Fibroblast of peridontal ligament (primary cell): ENCODE measurements around the gene PHLDA3.

Experiments
- DNase-seq: peaks from one replicate; pipeline ENCODE4 v3.0.0-alpha.2; 2010; ENCODE audit errors: extremely low read depth

The PHLDA3 gene

DNA sequence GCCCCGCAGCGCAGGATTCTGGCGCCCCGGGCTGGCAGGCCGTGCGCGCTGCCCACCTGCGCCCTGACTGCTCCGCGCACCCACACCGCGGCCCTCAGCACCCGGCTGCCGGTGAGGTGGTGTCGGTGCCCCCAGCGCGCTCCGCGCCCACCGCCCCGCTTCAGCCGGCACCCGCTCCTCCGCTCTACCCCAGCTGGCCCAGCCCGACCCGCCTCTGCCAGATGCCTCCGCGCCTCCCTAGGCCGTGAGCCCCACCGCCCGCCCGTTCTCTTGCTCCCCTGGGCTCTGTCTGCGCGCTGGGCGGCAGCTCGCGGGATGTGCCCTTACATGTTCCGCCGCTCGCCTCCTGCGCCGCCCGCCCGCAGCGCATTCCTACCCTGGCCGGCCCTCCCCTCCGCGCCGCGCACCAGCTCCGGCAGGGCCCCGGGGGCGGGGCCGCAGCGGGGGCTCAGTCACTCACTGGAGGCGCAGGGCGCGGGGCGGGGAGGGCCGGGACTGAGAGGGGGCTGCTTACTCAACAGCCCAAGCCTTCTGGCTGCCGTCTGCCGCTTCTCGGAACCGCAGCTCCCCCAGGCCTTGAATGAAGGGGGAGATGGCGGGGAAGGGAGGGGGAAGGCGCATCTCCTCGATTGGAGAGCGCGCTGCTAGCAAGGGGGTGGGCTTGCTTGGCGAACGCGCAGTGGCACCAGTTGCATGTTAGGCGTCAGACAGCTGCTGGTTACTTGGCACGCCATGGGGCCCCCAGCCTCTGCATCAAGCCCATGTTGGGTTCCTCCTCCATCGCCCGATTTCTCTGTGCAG lies at the start of gene PHLDA3:
Gene PHLDA3 (minus strand): TSS at position 345 of the 801 bp plus-strand sequence. CDS start 402 bp downstream, outside the sequence.
- peak; percentile 93 for DNase-seq

DNA sequence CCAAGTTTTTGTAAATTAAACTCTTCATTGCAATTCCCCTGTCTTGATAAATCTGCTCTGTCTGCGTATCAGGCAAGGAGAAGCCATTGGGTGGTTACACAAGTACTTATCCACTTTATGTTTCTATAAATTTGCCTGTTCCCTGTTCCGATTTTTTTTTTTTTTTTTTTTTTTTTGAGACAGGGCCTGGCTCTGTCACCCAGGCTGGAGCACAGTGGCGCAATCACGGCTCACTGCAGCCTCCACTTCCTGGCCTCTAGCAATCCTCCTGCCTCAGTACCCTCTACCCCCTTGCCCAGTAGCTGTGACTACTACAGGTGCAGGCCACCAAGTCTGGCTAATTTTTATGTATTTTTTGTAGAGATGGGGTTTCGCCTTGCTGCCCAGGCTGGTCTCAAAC lies 49.1 kb upstream of the PHLDA3 start:
- no peak for DNase-seq

DNA sequence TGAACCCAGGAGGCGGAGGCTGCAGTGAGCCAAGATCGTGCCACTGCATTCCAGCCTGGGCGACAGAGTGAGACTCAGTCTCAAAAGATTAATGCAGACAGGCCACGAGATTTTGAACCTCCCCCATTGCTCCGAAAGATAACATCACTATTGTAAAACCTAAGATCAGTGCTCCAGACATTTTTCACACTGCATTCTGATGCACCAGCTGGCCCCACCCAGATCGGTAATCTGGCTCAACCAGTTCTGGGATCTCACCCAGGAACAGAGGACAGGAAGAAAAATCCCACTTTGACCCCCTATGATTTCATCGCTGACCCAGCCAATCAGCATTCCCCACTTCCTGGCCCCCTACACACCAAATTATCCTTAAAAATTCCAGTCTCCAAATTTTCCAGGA lies 48.6 kb upstream of the PHLDA3 start:
- no peak for DNase-seq

DNA sequence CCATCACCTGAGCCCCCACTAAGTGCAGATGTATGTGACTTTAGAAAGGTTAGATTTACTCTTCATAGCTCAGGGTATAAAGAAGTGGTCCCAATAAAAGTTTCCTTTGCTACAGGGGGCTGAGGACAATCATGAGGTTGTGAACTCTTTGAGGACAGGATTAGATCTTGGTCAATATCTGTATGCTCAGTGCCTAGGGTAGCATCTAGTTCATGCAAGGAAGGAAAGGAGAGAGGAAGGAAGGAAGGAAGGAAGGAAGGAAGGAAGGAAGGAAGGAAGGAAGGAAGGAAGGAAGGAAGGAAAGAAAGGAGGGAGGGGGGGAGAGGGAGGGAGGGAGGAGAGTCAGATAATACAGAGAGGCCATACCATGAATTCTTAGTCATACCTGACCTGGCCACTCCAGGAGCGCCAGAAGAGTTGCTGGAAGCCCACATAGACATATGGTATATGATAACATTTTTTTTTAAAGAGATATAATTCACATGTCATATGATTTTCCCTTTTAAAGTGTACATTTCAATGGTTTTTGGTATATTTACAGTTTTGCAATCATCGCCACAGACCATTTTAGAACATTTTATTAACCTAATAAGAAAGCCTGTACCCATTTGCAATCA lies 47.6 kb upstream of the PHLDA3 start:
- no peak for DNase-seq

DNA sequence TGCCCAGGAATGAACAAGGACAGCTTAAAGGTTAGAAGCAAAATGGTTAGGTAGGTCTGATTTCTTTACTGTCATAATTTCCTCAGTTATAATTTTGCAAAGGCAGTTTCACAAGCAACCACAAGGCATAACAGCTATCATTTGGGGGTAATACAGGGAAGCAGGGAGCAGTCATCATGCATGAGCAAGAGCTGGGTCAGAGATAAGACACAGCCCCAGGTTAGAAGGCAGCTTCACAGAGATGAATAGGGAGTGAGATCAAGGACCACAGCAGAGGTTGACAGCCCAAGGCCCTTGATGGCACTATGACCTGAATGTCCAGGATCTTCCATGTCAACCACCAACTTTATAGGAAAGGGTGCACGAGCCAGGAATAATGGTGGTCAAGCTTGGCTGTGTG lies 46.9 kb upstream of the PHLDA3 start:
- DNase-seq = no peak

DNA sequence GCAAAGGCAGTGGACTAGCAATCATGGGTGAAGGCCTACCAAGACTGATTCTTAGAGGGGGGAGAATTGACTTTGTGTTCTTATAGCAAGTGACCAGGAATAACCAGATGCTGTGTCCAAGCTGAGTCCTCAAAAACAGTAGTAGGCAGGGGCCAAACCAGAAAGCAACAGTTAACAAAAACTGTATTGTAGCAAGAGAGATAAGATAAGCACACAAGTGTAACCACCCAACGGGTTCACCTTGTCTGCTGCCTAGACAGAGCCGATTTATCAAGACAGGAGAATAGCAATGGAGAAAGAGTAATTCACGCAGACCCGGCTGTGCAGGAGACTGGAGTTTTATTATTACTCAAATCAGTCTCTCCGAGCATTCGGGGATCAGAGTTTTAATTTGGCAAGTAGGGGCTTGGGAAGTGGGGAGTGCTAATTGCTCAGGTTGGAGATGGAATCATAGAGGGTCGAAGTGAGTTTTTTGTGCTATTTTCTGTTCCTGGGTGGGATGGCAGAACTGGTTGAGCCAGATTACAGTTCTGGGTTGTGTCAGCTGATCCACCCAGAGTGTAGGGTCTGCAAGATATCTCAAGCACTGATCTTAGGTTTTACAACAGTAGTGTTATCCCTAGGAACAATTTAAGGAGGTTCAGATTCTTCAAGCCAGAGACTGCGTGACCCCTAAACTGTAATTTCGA lies 46.2 kb upstream of the PHLDA3 start:
- no peak for DNase-seq

DNA sequence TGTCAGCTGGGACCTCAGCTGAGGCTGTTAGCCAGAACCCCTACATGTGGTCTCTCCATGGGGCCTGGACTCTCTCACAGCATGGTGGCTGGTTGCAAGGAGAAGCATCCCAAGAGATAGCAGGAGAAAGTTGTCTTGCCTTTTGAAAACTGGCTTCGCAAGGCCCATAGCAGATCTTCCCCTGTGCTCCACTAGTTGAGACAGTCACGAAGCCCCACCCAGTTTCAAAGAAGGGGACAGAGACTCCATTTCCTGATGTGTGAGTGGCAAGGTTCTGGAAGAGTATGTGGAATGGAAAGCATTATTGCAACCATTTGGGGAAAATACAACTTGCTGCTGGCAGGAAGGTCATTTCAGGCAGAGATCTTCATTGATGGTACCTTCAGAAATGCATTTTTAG lies 45.5 kb upstream of the PHLDA3 start:
- DNase-seq = no peak

DNA sequence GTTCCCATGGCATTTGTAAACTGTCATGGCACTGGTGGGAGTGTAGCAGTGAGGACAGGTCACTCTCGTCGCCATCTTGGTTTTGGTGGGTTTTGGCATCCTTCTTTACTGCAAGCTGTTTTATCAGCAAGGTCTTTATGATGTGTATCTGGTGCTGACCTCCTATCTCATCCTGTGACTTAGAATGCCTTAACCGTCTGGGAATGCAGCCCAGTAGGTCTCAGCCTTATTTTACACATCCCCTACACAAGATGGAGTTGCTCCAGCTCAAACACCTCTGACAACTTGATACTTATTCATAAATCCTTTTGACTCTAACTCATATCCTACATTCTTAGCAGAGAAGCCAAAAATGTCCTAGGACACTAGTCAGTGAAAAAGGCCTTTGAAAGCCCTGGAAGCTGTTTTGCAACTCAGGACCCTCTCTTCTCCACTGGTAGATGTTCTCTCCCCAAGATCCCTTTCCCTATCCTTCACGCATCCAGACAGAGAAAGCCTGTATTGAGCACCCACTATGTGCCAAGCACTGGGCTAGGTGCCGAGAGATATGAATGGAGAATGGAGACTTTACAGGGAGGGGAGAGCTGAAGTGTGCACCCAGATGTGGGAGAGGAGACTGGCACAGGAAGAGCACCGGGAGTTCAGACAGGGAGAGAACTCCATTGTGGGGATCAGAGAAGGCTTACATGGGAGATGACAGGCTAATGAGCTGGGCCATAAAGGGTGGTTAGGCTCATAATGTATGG lies 44.7 kb upstream of the PHLDA3 start:
- DNase-seq = no peak

DNA sequence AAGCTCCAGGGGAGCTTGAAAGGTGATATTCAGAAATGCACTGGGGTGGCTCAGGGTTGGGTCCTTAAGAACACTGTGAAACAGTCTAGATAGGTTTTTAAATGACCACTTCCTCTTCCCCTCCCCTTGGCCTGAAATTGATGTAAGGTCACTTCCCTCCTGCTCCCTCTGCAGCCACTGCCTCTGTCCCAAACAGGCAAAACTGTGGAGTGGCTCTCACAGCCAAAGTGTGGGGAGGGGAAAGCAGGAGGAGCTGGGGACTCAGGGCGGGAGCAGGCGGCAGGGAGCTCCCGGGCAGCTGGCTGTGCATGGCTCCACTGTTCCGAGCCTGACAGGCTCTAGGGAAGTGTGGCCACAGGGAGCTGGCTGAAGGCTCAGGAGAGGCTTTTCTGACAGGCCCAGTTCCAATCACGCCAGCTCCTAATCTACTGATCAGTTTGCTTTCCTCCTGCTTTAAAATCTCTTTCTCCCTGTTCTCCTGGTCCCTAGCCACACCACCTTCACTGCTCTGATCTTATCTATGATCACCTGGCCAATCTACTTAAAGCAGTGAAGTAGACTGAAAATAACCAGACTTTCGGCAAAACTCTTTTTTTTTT lies 43.1 kb upstream of the PHLDA3 start:
- DNase-seq = no peak

DNA sequence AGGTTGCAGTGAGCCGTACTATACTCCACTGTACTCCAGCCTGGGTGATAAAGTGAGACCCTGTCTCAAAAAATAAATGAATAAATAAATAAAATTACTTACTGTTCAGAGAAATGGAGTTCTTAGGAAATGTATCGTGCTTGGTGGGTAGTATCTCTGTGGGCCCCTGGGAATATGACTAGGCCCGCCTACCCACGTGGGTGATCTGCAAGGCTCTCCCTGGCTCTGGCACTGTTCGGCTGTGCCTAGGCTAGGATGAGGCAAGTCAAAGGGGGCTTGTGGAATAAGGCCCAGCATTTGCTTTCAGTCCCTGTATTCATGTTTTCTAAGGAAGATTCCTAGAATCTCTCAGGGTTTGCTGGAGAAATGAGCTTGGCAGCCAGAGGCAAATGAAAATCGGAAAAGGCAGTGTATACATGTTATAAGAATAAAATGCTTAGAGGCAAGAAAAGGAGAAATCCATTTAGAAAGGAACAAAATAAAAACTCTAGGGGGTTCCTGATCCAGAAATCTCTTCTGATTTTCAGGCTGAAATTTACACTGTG lies 42.5 kb upstream of the PHLDA3 start:
- peak; percentile 39 for DNase-seq

DNA sequence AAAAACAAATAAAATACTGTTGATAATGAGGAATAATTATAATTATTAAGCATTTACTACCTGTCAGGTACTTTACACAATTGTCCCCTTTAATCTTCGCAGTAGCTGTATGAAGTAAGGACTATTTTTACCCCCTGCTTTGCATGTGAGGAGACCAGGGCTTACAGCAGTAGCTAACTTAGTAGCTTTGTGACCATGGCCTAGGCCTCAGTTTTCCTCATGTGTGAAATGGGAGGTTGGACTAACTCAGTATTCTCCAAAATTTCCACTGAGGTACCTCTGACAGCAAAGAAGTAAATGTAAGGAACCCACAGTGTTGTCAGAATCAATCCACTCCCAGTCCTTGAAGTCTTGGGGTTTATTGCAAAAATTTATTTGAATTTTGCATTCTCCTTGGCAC lies 41.7 kb upstream of the PHLDA3 start:
- no peak for DNase-seq

DNA sequence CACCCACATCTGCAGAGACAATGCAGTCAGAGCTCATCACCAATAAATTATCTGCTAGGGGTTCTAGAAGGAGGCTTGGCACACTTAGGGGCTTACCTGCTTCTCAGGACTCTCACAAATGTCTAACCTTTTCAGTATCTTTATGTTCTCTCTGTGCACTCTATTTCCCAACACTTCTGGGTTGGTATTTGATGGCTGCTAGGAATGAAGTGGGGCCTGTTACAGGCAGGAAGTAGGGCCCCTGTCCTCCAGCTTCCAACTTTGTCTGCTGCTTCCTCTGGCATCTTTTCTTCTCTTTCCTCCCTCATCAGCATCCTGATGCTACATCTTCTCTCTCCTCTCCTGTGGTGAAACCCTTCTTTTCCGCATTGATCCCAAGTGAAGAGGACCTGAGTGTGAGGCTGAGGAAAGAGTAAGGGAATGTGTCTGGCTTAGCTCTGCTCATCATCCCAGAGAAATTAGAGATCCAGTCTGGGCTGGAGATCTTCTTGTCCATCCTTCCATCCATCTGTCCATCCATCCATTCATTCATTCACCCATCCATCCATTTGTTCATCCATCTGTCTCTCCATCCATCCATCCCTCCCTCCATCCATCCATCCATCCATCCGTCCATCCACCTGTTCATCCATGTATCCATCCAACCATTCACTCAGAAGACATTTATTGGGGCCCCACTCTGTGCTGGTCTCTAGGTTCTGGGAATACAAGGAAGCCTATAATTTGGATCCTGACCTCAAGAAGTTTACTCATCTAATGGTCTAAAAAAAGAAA lies 40.8 kb upstream of the PHLDA3 start:
- DNase-seq = no peak

DNA sequence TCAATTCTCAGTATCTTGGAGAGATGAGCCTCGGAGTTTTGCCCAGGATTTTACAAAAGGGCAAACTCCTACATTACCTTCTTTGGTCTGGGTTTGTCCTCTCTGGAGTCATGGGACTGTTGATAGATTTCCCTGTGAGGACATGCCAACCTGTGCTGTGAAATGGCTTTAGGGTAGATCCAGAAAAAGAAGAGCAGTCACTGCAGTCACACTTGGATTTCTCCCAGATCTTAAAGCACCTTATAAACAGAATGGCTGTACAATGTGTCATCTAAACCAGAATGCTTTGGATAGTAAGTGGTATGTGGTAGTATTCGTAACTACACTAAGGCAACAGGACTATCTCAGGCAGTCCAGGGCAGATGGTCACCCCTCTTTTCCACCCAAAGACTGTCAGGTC lies 39.8 kb upstream of the PHLDA3 start:
- DNase-seq = peak; percentile 51

DNA sequence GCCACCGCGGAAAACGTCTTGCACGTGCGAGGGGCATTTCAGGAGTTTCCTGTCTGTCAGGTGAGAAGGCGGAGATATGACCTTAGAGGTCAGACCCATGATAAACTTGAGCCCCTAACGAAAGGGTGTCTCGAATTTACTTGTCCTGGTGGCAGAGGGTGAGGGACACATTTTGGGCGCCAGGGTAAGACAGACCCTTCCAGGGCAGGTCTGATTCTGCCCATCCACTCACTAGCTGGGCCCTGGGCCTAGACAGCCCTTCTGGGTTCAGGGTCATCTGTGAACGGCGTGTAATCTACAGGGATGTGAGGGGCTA lies 38.3 kb upstream of the PHLDA3 start:
- DNase-seq = no peak

DNA sequence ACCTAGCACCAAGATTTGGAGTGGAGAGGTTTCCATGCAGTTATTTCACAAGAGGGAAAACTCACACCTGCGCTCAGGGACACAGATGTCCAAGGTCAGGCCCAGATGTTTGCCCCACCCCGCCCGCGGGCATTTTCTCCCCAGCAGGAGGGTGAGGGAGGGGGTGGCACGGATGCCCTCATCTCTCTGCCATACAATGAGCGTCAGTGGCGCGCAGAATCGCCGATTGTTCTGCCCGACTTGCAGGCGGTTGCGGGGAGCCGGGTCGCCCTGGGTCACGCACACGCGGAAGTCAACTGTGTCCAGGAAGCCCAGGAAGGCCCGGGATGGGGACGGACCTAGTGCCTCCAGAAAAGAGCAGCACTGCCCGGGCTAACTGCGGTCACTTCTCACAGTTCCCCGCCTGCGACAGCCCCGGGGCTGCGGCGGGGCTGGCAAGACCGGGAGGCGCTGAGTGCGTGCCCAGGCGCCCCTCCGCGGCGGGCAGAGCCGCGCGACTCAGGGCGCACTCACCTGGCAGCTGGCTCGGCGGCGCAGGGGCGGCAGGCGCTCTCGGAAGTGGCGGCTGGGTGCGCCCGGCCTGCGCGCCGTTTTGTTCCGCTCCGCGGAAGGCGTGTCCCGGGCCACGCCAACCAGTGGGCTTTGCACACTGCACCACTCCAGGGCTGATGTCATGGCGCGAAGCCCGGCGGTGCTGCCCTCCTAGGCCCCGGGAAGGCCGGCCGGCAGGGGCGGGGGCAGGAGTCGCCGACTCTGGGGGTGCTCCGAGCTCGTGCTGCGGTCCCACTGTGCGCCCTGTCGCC lies 37.8 kb upstream of the PHLDA3 start, which contains the start of gene CSRP1:
Gene CSRP1 (minus strand): TSS at position 567 of the 803 bp plus-strand sequence. CDS start 10,820 bp downstream, outside the sequence.
- peak; percentile 84 for DNase-seq

DNA sequence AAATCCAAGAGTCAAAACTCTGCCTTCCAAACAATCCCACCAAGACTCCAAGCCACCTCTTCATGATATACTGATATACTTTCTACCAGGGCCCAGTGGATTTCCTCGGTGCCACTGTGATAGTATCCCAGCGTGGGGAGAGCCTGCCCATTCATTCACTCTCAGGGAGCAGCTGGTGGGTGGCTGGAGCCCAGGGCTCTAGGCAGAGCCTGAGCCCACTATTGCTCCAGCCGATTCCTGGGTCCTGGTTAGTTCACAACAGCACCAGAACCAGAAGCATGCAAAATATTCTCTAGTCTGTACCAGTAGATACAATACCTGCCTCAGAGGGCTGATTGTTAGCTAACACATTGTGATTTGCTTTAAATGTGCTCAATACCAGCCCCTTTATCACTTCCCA lies 37.1 kb upstream of the PHLDA3 start:
- DNase-seq = no peak

DNA sequence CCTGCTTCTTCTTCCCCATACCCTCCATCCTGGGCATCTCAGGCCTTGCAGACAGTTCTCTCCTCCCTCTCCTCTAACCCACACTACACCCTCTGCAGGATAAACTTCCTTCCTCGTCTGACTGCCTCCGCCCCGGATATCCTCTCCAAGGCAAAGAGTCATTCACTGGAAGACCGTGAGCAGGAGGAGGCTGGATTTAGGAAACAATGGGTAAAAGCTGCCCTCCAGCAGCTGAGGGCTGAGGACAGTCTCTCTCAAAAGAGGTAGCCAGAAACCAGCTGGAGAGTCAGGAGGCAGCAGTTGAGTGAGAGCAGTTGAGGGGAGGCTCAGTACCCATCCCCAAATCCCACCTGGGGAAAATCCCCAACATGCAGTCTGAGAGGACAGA lies 36.5 kb upstream of the PHLDA3 start:
- peak; percentile 79 for DNase-seq

DNA sequence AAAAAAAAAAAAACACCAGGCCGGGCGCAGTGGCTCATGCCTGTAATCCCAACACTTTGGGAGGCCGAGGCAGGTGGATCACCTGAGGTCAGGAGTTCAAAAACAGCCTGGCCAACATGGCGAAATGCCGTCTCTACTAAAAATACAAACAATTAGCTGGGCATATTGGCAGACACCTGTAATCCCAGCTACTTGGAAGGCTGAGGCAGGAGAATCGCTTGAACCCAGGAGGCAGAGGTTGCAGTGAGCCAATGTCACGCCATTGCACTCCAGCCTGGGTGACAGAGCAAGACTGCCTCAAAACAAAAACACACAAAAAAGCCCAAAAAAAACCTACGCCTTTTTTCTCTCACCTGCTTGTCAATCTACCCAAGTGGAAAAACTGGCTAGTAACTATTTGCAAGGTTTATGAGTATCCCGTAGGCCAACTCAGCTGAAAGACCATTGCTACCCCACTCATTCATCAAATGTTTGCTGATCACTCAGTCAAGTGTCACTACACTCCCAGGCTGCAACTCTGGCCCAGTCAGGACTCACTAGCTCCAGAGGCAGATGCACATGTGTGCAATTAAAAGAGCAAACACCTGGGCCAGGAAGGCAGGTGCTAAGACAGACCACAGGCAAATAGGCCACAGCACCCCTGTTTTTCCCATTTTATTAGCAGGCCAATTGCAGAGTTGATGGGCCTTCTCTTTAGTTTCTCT lies 36.0 kb upstream of the PHLDA3 start:
- no peak for DNase-seq

DNA sequence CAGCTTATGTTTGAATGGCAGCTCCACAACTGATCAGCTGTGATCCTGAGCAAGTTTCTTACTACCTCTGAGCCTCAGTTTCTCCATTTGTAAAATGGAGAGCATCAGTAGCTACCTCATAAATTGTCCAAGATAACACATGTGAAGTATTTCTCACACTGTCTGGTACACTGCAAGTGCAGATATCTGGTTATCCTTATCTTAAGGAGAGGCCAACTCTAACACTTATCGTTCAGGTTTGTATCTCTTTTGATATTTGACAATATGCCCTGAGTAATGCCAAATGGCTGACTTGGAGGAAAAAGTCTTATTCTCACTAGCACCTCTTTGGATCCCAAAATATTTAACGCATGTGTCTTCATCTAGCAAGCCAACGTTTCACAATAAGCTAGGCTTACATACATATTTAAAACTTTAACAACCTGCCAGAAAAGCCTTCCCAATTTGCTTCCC lies 35.2 kb upstream of the PHLDA3 start:
- DNase-seq = peak; percentile 74
